LNCAP (cell line): ENCODE results near the gene ATN1.
A peak's percentile ranks its signal among the peaks of the same experiment; 100 is the strongest.

Source experiments
- TF ChIP-seq, protein P1 (sequence below): fragments of 450-650 bp; IDR thresholded peaks from 2 replicates; pipeline ENCODE4 v1.5.1; 2017; ENCODE audit warnings: mild to moderate bottlenecking

Gene ATN1

DNA sequence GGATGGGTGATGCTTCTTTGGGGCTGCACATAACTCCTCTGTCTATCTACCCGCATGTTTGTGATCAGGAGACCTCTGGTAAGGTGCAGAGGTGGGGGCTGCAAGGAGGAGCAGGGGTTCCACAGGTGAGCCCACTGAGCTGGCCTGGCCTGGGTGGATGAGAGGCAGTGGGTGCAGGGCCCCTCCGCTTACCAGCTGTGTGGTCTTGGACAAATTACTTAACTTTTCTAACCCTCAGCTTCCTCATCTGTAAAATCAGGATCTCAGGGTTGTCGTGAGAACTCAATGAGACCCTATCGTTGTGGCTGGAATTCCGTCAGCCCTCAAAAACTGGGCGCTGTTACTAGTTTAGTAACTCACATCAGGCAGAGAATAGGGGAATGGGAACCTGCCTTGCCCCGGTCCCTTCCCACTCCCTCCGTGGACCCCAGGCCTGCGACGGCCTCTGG lies 30.9 kb downstream of the ATN1 start:
- TF ChIP-seq, protein P1, sequence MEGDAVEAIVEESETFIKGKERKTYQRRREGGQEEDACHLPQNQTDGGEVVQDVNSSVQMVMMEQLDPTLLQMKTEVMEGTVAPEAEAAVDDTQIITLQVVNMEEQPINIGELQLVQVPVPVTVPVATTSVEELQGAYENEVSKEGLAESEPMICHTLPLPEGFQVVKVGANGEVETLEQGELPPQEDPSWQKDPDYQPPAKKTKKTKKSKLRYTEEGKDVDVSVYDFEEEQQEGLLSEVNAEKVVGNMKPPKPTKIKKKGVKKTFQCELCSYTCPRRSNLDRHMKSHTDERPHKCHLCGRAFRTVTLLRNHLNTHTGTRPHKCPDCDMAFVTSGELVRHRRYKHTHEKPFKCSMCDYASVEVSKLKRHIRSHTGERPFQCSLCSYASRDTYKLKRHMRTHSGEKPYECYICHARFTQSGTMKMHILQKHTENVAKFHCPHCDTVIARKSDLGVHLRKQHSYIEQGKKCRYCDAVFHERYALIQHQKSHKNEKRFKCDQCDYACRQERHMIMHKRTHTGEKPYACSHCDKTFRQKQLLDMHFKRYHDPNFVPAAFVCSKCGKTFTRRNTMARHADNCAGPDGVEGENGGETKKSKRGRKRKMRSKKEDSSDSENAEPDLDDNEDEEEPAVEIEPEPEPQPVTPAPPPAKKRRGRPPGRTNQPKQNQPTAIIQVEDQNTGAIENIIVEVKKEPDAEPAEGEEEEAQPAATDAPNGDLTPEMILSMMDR = no peak

DNA sequence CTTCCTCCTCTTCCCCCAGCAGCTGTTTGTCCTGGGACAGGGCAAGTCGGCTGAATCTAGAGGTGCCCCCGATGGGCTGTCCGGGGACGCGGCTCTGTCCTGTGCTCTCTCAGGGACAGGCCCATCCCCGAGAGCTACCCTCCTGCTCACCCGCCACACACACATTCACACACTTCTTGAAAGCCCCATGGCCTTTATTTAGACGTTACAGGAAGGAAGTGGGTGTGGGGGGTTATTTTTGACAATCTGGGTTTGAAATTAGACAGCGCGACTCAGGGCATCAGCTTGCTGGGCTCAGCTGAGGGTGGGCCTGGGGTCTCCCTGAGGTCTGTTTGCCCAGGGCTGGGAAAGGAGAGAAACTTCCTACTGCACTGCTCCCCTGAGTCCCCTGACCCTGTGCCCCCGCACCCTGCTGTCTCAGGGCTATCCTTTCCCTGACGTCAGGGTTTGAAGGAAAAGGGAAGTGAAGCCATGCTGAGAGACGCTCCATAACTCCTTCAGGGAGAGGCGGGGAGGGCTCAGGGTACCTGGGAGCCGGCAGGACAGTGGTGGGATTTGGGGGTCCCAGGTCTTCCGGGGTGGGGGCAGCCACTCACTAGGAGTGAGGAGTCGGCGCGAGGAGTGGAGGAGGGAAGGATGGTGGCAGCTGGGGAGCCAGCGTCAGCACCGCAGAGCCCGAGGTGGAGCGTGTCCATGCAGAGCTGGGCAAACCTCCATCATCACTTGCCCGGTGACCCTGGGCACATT lies 31.5 kb downstream of the ATN1 start:
- TF ChIP-seq, protein P1 = no peak

DNA sequence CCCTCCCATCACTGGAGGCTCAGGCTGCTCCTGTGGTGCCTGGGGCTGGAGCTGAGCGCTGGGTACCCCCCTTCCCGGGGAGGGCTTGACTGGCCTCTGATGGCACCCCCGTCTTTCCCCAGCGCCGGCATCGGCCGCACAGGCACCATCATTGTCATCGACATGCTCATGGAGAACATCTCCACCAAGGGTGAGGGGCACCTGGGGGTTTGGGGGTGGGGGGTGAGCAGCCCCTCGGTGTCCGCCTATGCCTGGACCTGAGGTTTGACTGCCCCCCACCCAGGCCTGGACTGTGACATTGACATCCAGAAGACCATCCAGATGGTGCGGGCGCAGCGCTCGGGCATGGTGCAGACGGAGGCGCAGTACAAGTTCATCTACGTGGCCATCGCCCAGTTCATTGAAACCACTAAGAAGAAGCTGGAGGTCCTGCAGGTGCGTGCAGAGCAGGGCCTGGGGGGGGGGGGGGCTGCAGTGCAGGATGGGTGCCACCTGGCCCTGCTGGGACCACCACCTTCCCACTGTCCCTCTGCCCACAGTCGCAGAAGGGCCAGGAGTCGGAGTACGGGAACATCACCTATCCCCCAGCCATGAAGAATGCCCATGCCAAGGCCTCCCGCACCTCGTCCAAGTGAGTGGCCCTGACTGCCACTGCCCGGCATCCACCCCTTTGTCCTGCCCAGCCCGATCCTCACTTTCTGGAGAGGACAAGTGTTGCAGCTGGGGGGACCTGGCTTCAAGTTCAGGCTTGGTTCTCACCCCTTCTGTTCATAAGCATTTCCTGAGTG lies 32.2 kb downstream of the ATN1 start:
- TF ChIP-seq, protein P1 = no peak

DNA sequence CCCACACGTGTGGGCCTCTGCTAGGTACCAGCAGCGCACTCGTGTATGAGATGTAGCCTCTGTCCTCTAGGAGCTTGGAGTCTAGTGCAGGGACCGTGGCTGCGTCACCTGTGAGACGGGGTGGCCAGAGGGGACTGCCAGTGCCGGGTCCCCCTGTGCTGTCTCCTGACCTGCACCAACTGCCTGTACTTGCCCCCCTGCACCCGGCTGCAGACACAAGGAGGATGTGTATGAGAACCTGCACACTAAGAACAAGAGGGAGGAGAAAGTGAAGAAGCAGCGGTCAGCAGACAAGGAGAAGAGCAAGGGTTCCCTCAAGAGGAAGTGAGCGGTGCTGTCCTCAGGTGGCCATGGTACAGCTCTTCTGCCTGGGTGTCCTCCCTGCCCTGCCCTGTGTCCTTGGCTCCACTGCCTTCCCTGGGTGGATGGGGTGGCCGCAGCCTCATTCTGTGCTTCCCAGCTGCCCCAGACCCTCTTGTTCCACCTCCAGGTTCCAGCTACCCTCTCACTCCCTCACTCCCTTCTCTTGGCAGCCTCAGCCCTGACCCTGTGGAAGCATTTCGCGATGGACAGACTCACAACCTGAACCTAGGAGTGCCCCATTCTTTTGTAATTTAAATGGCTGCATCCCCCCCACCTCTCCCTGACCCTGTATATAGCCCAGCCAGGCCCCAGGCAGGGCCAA lies 33.0 kb downstream of the ATN1 start:
- TF ChIP-seq, protein P1 = no peak

DNA sequence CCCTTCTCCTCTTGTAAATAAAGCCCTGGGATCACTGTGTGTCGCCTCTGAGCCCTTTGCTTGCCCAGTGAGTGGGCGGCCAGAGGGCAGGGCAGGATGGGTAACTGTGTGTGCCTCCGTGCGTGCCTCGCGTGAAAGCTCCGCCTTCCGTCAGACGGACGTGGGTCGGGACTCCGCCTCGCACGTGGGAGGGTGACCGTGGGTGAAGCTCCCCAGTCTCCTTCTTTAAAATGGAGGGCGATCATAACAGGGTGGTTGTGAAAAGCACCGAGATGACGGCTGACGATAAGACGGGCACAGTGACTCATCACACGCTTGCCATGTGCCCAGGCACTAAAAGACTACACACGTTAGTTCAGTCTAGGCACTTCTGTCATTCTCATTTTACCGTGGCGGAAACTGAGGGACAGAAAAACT lies 33.5 kb downstream of the ATN1 start:
- TF ChIP-seq, protein P1 = no peak

DNA sequence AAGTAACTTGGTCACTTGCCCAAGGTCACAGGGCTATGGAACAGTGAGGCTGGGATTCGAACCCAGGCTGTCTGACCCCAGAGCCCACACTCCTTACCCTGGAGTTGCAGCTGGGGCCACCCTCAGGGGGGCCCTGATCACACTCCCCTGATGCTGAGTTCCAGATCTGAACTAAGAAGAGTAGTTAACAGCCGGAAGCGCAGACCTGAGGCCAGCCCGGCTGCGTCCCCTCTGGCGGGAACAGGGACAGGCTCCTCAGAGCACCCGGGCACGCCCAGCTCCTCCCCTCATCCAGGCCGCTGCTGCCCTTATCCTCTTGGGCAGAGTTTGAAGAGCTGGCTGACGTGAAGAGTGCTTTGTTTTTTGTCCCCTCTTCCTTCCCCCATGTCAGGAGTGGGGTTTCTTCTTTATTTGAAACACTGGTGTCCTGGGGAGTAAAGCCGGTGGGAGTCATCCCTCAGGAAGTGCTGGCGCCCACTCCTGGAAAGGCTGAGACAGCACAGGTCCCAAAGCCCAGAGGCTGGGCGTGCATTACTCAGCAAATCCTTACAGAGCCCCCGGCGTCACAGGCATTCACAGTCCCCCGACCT lies 34.0 kb downstream of the ATN1 start:
- TF ChIP-seq, protein P1 = peak; percentile 59
